ENCODE results near the gene ZAR1L.

The ZAR1L gene

GRCh38 chr13:32300920-32301319 lies 14.2 kb downstream of the ZAR1L start:
- no peak for DNase-seq

- no peak for DNase-seq
Measured at GRCh38 chr13:32300406-32300805, 14.8 kb downstream of the ZAR1L start.

GRCh38 chr13:32299893-32300292 lies 15.3 kb downstream of the ZAR1L start:
- DNase-seq = no peak

GRCh38 chr13:32298695-32299094 lies 16.5 kb downstream of the ZAR1L start:
- no peak for DNase-seq

- DNase-seq = peak; percentile 5
Measured at GRCh38 chr13:32297206-32297605, 18.0 kb downstream of the ZAR1L start.

GRCh38 chr13:32285633-32285965 lies 29.6 kb downstream of the ZAR1L start:
- no peak for DNase-seq

GRCh38 chr13:32284927-32285632 lies 30.1 kb downstream of the ZAR1L start:
- DNase-seq = peak; percentile 45

- DNase-seq = no peak
Measured at GRCh38 chr13:32282096-32282711, 33.0 kb downstream of the ZAR1L start.

GRCh38 chr13:32281096-32281495 lies 34.1 kb downstream of the ZAR1L start:
- DNase-seq = no peak

GRCh38 chr13:32278426-32278825 lies 36.7 kb downstream of the ZAR1L start:
- DNase-seq = peak; percentile 25

GRCh38 chr13:32277839-32278238 lies 37.3 kb downstream of the ZAR1L start:
- DNase-seq = no peak

- DNase-seq = no peak
Measured at GRCh38 chr13:32272021-32272683, 43.0 kb downstream of the ZAR1L start.

- DNase-seq = no peak
Measured at GRCh38 chr13:32267836-32268439, 47.2 kb downstream of the ZAR1L start.

GRCh38 chr13:32266130-32266529 lies 49.0 kb downstream of the ZAR1L start:
- DNase-seq = no peak

GRCh38 chr13:32265726-32266125 lies 49.4 kb downstream of the ZAR1L start:
- no peak for DNase-seq

GRCh38 chr13:32264407-32264806 lies 50.8 kb downstream of the ZAR1L start:
- DNase-seq = peak; percentile 11

- no peak for DNase-seq
Measured at GRCh38 chr13:32262619-32263018, 52.5 kb downstream of the ZAR1L start.

- DNase-seq = peak; percentile 14
Measured at GRCh38 chr13:32262165-32262564, 53.0 kb downstream of the ZAR1L start.

- DNase-seq = peak; percentile 88
Measured at GRCh38 chr13:32261567-32261966, 53.6 kb downstream of the ZAR1L start.

- DNase-seq = no peak
Measured at GRCh38 chr13:32259116-32259515, 56.0 kb downstream of the ZAR1L start.

GRCh38 chr13:32257649-32258048 lies 57.5 kb downstream of the ZAR1L start:
- DNase-seq = no peak

- DNase-seq = no peak
Measured at GRCh38 chr13:32256243-32256642, 58.9 kb downstream of the ZAR1L start.

GRCh38 chr13:32255724-32256109 lies 59.4 kb downstream of the ZAR1L start:
- peak; percentile 56 for DNase-seq

Data from fibroblast of skin of abdomen (primary cell).